ENCODE measurements around the gene EPHB2.

GRCh38 chr1:22741118-22741517 is 30.5 kb downstream of the EPHB2 start:
- TF ChIP-seq POLR2A (IDR thresholded peaks at IDR 0.05; ENCODE audit: control extremely low read depth in 1 of 2, low read depth in 2 of 2, low read length in 2 of 2), result no peak
- no peak for TF ChIP-seq SP1 (IDR thresholded peaks at IDR 0.05; ENCODE audit: low read depth, low read length)
- no peak for TF ChIP-seq CREB1 (IDR thresholded peaks at IDR 0.05)
- TF ChIP-seq, protein P1, sequence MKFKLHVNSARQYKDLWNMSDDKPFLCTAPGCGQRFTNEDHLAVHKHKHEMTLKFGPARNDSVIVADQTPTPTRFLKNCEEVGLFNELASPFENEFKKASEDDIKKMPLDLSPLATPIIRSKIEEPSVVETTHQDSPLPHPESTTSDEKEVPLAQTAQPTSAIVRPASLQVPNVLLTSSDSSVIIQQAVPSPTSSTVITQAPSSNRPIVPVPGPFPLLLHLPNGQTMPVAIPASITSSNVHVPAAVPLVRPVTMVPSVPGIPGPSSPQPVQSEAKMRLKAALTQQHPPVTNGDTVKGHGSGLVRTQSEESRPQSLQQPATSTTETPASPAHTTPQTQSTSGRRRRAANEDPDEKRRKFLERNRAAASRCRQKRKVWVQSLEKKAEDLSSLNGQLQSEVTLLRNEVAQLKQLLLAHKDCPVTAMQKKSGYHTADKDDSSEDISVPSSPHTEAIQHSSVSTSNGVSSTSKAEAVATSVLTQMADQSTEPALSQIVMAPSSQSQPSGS (IDR thresholded peaks at IDR 0.05; ENCODE audit: low read length), result no peak
